Prostate gland (tissue), 2 donors: ENCODE results near the gene TBC1D7.

Source experiments
- POLR2A ChIP-seq: fragments of 450-650 bp; IDR thresholded peaks from one replicate; pipeline ENCODE4 v1.6.1; 2016; ENCODE audit warnings: antibody characterized with exemption, mild to moderate bottlenecking
- TF ChIP-seq, protein P1 (sequence below), 4 experiments: fragments of 200-600 bp in 2 of 4; fragments of 450-650 bp in 2 of 4; sonication (generic) in 2 of 4; IDR thresholded peaks; 1 replicate in 3 of 4; 2 replicates in 1 of 4; pipeline ENCODE4 v1.5.1; 2016 to 2019; ENCODE audit warnings: antibody characterized with exemption in 4 of 4, mild to moderate bottlenecking in 2 of 4, moderate library complexity in 2 of 4

DNA sequence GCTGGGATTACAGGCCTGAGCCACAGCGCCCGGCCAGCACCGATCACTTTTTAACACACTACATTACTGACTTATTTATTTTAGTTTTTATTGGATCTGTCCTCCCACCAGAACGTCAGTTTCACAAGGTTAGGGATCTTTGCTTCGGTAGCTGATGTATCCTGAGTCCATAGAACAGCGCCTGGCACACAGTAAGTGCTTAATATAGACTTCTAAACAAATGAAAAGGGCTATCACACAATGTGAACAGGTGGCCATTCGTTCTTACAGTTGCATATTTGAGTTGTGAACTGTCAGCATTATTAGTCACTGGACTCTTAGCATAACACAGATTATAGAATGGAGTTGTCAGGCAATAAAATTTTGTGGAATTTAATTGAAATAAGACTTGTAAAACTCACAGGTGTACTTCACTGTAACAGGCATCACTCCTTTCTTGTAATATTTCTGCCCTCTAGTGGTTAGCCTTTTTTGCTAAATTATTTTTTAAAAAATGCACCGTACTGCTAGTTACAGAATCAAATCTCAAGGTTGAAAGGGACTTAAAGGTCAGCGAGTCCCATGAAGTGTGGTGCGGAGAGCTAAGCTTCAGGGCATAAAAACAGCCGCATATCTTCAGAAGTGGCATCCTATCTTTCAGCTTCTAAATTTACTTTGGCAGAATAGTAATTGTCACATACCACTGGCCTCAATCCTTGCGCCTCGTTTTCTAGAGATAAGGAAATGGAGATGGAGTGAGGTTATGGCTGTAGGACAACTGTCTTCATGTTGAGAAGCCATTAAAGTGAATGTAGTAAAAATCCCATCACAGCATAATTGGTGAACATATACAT, 3.4 kb upstream of the TBC1D7 start:
- TF ChIP-seq, protein P1, sequence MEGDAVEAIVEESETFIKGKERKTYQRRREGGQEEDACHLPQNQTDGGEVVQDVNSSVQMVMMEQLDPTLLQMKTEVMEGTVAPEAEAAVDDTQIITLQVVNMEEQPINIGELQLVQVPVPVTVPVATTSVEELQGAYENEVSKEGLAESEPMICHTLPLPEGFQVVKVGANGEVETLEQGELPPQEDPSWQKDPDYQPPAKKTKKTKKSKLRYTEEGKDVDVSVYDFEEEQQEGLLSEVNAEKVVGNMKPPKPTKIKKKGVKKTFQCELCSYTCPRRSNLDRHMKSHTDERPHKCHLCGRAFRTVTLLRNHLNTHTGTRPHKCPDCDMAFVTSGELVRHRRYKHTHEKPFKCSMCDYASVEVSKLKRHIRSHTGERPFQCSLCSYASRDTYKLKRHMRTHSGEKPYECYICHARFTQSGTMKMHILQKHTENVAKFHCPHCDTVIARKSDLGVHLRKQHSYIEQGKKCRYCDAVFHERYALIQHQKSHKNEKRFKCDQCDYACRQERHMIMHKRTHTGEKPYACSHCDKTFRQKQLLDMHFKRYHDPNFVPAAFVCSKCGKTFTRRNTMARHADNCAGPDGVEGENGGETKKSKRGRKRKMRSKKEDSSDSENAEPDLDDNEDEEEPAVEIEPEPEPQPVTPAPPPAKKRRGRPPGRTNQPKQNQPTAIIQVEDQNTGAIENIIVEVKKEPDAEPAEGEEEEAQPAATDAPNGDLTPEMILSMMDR (IDR thresholded peaks at IDR 0.05) = peak; percentile 57 to 80 (median 72)
- TF ChIP-seq POLR2A = no peak
